ENCODE data around the gene RAB12.
A peak's percentile ranks its signal among the peaks of the same experiment; 100 is the strongest.

The RAB12 gene

GRCh38 chr18:8661754-8662559 lies 52.7 kb downstream of the RAB12 start:
- peaks cover 6 to 13% (median 9%) of the 10 kb centered on the region in 10 experiments; a peak in 16 of 20 replicates for H3K4me1 ChIP-seq
- H3K9me3 ChIP-seq (replicated peaks in 1 of 11) = peaks cover 0 to 12% (median 10%) of the 10 kb centered on the region in 11 experiments; a peak in 15 of 22 replicates
- H3K9ac ChIP-seq = no peak overlapping the region
- H3K36me3 ChIP-seq = no peaks in the 10 kb centered on the region
- TF ChIP-seq Cebpa-rat (IDR thresholded peaks at IDR 0.05) = no peak
- H3K27me3 ChIP-seq = no peaks in the 10 kb centered on the region
- no peaks in the 10 kb centered on the region for H4K20me1 ChIP-seq
- no peak overlapping the region for H3K27ac ChIP-seq
- H3K4me3 ChIP-seq = no peak overlapping the region
- H3K4me2 ChIP-seq = peak overlapping the region in 5 of 11 experiments; percentile 22 to 43 (median 27); a peak in 6 of 22 replicates

GRCh38 chr18:8662560-8663255 lies 53.5 kb downstream of the RAB12 start:
- H3K36me3 ChIP-seq = no peaks in the 10 kb centered on the region
- H3K9me3 ChIP-seq (replicated peaks in 1 of 11) = peaks cover 0 to 12% (median 10%) of the 10 kb centered on the region in 11 experiments; a peak in 15 of 22 replicates
- no peak overlapping the region for H3K4me2 ChIP-seq
- no peak for TF ChIP-seq Cebpa-rat (IDR thresholded peaks at IDR 0.05)
- peaks cover 6 to 13% (median 9%) of the 10 kb centered on the region in 10 experiments; a peak in 16 of 20 replicates for H3K4me1 ChIP-seq
- H3K9ac ChIP-seq = no peak overlapping the region
- no peak overlapping the region for H3K27ac ChIP-seq
- H3K27me3 ChIP-seq = no peaks in the 10 kb centered on the region
- no peaks in the 10 kb centered on the region for H4K20me1 ChIP-seq
- no peak overlapping the region for H3K4me3 ChIP-seq

GRCh38 chr18:8667846-8668245 lies 58.6 kb downstream of the RAB12 start:
- no peak overlapping the region for H3K9ac ChIP-seq
- H3K4me3 ChIP-seq = no peak overlapping the region
- no peaks in the 10 kb centered on the region for H4K20me1 ChIP-seq
- H3K9me3 ChIP-seq (replicated peaks in 1 of 11) = peaks cover 0 to 12% (median 10%) of the 10 kb centered on the region in 11 experiments; a peak in 15 of 22 replicates
- TF ChIP-seq Cebpa-rat (IDR thresholded peaks at IDR 0.05) = no peak
- no peak overlapping the region for H3K27ac ChIP-seq
- no peaks in the 10 kb centered on the region for H3K27me3 ChIP-seq
- no peak overlapping the region for H3K4me2 ChIP-seq
- H3K36me3 ChIP-seq = no peaks in the 10 kb centered on the region
- peaks cover 0 to 13% (median 0%) of the 10 kb centered on the region in 10 experiments; a peak in 7 of 20 replicates for H3K4me1 ChIP-seq

- H4K20me1 ChIP-seq = no peaks in the 10 kb centered on the region
- H3K4me1 ChIP-seq = peaks cover 0 to 13% (median 0%) of the 10 kb centered on the region in 10 experiments; a peak in 7 of 20 replicates
- no peak overlapping the region for H3K27ac ChIP-seq
- no peak for TF ChIP-seq Cebpa-rat (IDR thresholded peaks at IDR 0.05)
- no peak overlapping the region for H3K4me3 ChIP-seq
- no peak overlapping the region for H3K9ac ChIP-seq
- no peaks in the 10 kb centered on the region for H3K27me3 ChIP-seq
- H3K9me3 ChIP-seq (replicated peaks in 1 of 11) = peaks cover 0 to 16% (median 10%) of the 10 kb centered on the region in 11 experiments; a peak in 18 of 22 replicates
- no peaks in the 10 kb centered on the region for H3K36me3 ChIP-seq
- no peak overlapping the region for H3K4me2 ChIP-seq
Measured at GRCh38 chr18:8668381-8668780, 59.1 kb downstream of the RAB12 start.

- no peaks in the 10 kb centered on the region for H3K27me3 ChIP-seq
- peaks cover 0 to 13% (median 0%) of the 10 kb centered on the region in 10 experiments; a peak in 7 of 20 replicates for H3K4me1 ChIP-seq
- H3K4me2 ChIP-seq = no peak overlapping the region
- H3K9me3 ChIP-seq (replicated peaks in 1 of 11) = peaks cover 9 to 23% (median 16%) of the 10 kb centered on the region in 11 experiments; a peak in 21 of 22 replicates
- no peaks in the 10 kb centered on the region for H3K36me3 ChIP-seq
- no peak for TF ChIP-seq Cebpa-rat (IDR thresholded peaks at IDR 0.05)
- H3K9ac ChIP-seq = no peak overlapping the region
- H3K4me3 ChIP-seq = no peak overlapping the region
- no peak overlapping the region for H3K27ac ChIP-seq
- H4K20me1 ChIP-seq = no peaks in the 10 kb centered on the region
Measured at GRCh38 chr18:8669571-8669970, 60.3 kb downstream of the RAB12 start.

- Histone ChIP-seq H3K27me3 (no peaks in the 10 kb centered on the region), H3K4me3 (no peak overlapping the region), H4K20me1 (no peaks in the 10 kb centered on the region), H3K36me3 (no peaks in the 10 kb centered on the region), H3K27ac (no peak overlapping the region), H3K4me2 (no peak overlapping the region), H3K4me1 (no peaks in the 10 kb centered on the region), H3K9me3 (replicated peaks in 1 of 11) (peaks cover 6 to 14% (median 9%) of the 10 kb centered on the region in 11 experiments; a peak in 15 of 22 replicates), H3K9ac (no peak overlapping the region)
- no peak for TF ChIP-seq Cebpa-rat (IDR thresholded peaks at IDR 0.05)
Measured at GRCh38 chr18:8673256-8674209, 64.3 kb downstream of the RAB12 start.

GRCh38 chr18:8675057-8675456 lies 65.8 kb downstream of the RAB12 start:
- Histone ChIP-seq H3K9me3 (replicated peaks in 1 of 11) (peaks cover 6 to 14% (median 9%) of the 10 kb centered on the region in 11 experiments; a peak in 15 of 22 replicates), H3K27me3 (no peaks in the 10 kb centered on the region), H3K9ac (no peak overlapping the region), H3K27ac (no peak overlapping the region), H3K4me1 (no peaks in the 10 kb centered on the region), H4K20me1 (no peaks in the 10 kb centered on the region), H3K4me2 (no peak overlapping the region), H3K4me3 (no peak overlapping the region), H3K36me3 (no peaks in the 10 kb centered on the region)
- no peak for TF ChIP-seq Cebpa-rat (IDR thresholded peaks at IDR 0.05)

GRCh38 chr18:8681196-8681595 lies 72.0 kb downstream of the RAB12 start:
- no peak for TF ChIP-seq Cebpa-rat (IDR thresholded peaks at IDR 0.05)
- Histone ChIP-seq H3K27me3 (no peaks in the 10 kb centered on the region), H3K4me1 (no peaks in the 10 kb centered on the region), H3K4me2 (no peak overlapping the region), H3K36me3 (no peaks in the 10 kb centered on the region), H3K27ac (no peak overlapping the region), H3K9ac (no peak overlapping the region), H3K9me3 (replicated peaks in 1 of 11) (no peaks in the 10 kb centered on the region), H3K4me3 (no peak overlapping the region), H4K20me1 (no peaks in the 10 kb centered on the region)
